SK-N-SH treated with all-trans-retinoic acid at 6 μM for 48 hours (cell line): ENCODE results near the gene GRM4.

Source experiments
- ATAC-seq: fragments of 200-7000 bp; cut with Tn5 transposase; 3 replicates; pipeline ENCODE4 v1.9.1; 2020; ENCODE audit warnings: mild to moderate bottlenecking, moderate library complexity
- ARNTL ChIP-seq: fragments of 450-650 bp; formaldehyde crosslinking; IDR thresholded peaks from 2 replicates; pipeline ENCODE4 v1.5.0; 2020; ENCODE audit warnings: low read depth, mild to moderate bottlenecking, moderate library complexity, borderline replicate concordance
- BACH2 ChIP-seq: fragments of 250-450 bp; sonication (Bioruptor Pico); IDR thresholded peaks from 2 replicates; pipeline ENCODE4 v1.9.0; 2021; ENCODE audit warnings: mild to moderate bottlenecking, borderline replicate concordance
- CREB5 ChIP-seq: fragments of 250-450 bp; sonication (Bioruptor Pico); IDR thresholded peaks from 2 replicates; pipeline ENCODE4 v1.5.1; 2020; ENCODE audit warnings: low read depth, mild to moderate bottlenecking, moderate library complexity
- CSDC2 ChIP-seq: fragments of 250-450 bp; sonication (Bioruptor Pico); IDR thresholded peaks from 2 replicates; pipeline ENCODE4 v1.5.0; 2020; ENCODE audit warnings: mild to moderate bottlenecking, moderate library complexity
- CSRNP3 ChIP-seq: fragments of 250-450 bp; sonication (Bioruptor Pico); IDR thresholded peaks from 2 replicates; pipeline ENCODE4 v1.5.1; 2021; ENCODE audit warnings: mild to moderate bottlenecking, moderate library complexity
- ESRRG ChIP-seq: fragments of 250-450 bp; sonication (Bioruptor Pico); IDR thresholded peaks from 2 replicates; pipeline ENCODE4 v1.6.1; 2021; ENCODE audit warnings: mild to moderate bottlenecking
- GLIS3 ChIP-seq: fragments of 250-450 bp; sonication (Bioruptor Pico); IDR thresholded peaks from 2 replicates; pipeline ENCODE4 v1.5.0; 2020; ENCODE audit warnings: mild to moderate bottlenecking, moderate library complexity
- ISL1 ChIP-seq: fragments of 250-450 bp; sonication (Bioruptor Pico); IDR thresholded peaks from 2 replicates; pipeline ENCODE4 v2.1.2; 2022; ENCODE audit warnings: mild to moderate bottlenecking, moderate library complexity
- PATZ1 ChIP-seq: fragments of 250-450 bp; sonication (Bioruptor Pico); IDR thresholded peaks from 2 replicates; pipeline ENCODE4 v1.8.0; 2020; ENCODE audit warnings: mild to moderate bottlenecking, moderate library complexity, borderline replicate concordance
- POU6F1 ChIP-seq: fragments of 250-450 bp; sonication (Bioruptor Pico); IDR thresholded peaks from 2 replicates; pipeline ENCODE4 v1.8.0; 2021; ENCODE audit warnings: low read depth, mild to moderate bottlenecking, moderate library complexity, borderline replicate concordance
- PPARA ChIP-seq: fragments of 250-450 bp; sonication (Bioruptor Pico); IDR thresholded peaks from 2 replicates; pipeline ENCODE4 v1.5.0; 2020; ENCODE audit warnings: mild to moderate bottlenecking, borderline replicate concordance
- RARB ChIP-seq: fragments of 250-450 bp; sonication (Bioruptor Pico); IDR thresholded peaks from 2 replicates; pipeline ENCODE4 v1.8.0; 2021; ENCODE audit warnings: mild to moderate bottlenecking, moderate library complexity
- SNAI2 ChIP-seq: fragments of 250-450 bp; sonication (Bioruptor Pico); IDR thresholded peaks from 2 replicates; pipeline ENCODE4 v1.5.0; 2020; ENCODE audit warnings: mild to moderate bottlenecking, moderate library complexity
- TCF4 ChIP-seq: fragments of 250-450 bp; sonication (Bioruptor Pico); IDR thresholded peaks from 2 replicates; pipeline ENCODE4 v1.8.0; 2021; ENCODE audit warnings: mild to moderate bottlenecking, moderate library complexity, borderline replicate concordance
- TOX ChIP-seq: fragments of 250-450 bp; sonication (Bioruptor Pico); IDR thresholded peaks from 2 replicates; pipeline ENCODE4 v1.8.0; 2021; ENCODE audit warnings: mild to moderate bottlenecking, moderate library complexity, borderline replicate concordance
- TSHZ2 ChIP-seq: fragments of 250-450 bp; sonication (Bioruptor Pico); IDR thresholded peaks from 2 replicates; pipeline ENCODE4 v1.5.0; 2020; ENCODE audit warnings: mild to moderate bottlenecking, moderate library complexity
- ZC3H10 ChIP-seq: fragments of 250-450 bp; sonication (Bioruptor Pico); IDR thresholded peaks from 2 replicates; pipeline ENCODE4 v1.5.1; 2021; ENCODE audit warnings: mild to moderate bottlenecking, moderate library complexity
- ZFP3 ChIP-seq: fragments of 250-450 bp; sonication (Bioruptor Pico); IDR thresholded peaks from 2 replicates; pipeline ENCODE4 v1.5.0; 2020; ENCODE audit warnings: mild to moderate bottlenecking, moderate library complexity
- ZFP30 ChIP-seq: fragments of 450-650 bp; formaldehyde crosslinking; IDR thresholded peaks from 2 replicates; pipeline ENCODE4 v1.5.0; 2022; ENCODE audit warnings: mild to moderate bottlenecking, moderate library complexity
- ZNF565 ChIP-seq: fragments of 450-650 bp; formaldehyde crosslinking; conservative IDR thresholded peaks from 2 replicates; pipeline ENCODE4 v1.5.0; 2020; ENCODE audit warnings: low read depth, mild to moderate bottlenecking, moderate library complexity
- ZNF70 ChIP-seq: fragments of 450-650 bp; formaldehyde crosslinking; IDR thresholded peaks from 2 replicates; pipeline ENCODE4 v1.5.0; 2020; ENCODE audit warnings: mild to moderate bottlenecking, moderate library complexity
- ZNF8 ChIP-seq: fragments of 450-650 bp; formaldehyde crosslinking; IDR thresholded peaks from 2 replicates; pipeline ENCODE4 v1.5.0; 2020; ENCODE audit warnings: mild to moderate bottlenecking, moderate library complexity

Gene GRM4

GRCh38 chr6:33995309-33996119, 150.4 kb downstream of the GRM4 start:
- no peak for ATAC-seq
- TF ChIP-seq CSDC2 (CRISPR knock-in tag) (no peak), PPARA (no peak)

GRCh38 chr6:33994472-33995308, 151.2 kb downstream of the GRM4 start:
- TF ChIP-seq PATZ1 (no peak), ZNF565 (CRISPR knock-in tag) (no peak), ZFP3 (CRISPR knock-in tag) (no peak), ZFP30 (CRISPR knock-in tag) (no peak), PPARA (no peak), RARB (CRISPR knock-in tag) (no peak), TOX (no peak), BACH2 (CRISPR knock-in tag) (no peak), ZC3H10 (CRISPR knock-in tag) (no peak), POU6F1 (no peak), GLIS3 (no peak), CREB5 (CRISPR knock-in tag) (no peak), ZNF70 (no peak), ARNTL (CRISPR knock-in tag) (no peak), SNAI2 (CRISPR knock-in tag) (no peak), CSDC2 (CRISPR knock-in tag) (no peak), CSRNP3 (no peak), ZNF8 (CRISPR knock-in tag) (no peak), ISL1 (CRISPR knock-in tag) (no peak), TCF4 (CRISPR knock-in tag) (no peak)
- no peak for ATAC-seq

- ATAC-seq, result no peak
- TF ChIP-seq ISL1 (CRISPR knock-in tag) (no peak), ESRRG (CRISPR knock-in tag) (no peak), ZNF70 (no peak), SNAI2 (CRISPR knock-in tag) (no peak), CREB5 (CRISPR knock-in tag) (no peak), CSDC2 (CRISPR knock-in tag) (no peak), PPARA (no peak), TSHZ2 (CRISPR knock-in tag) (no peak), BACH2 (CRISPR knock-in tag) (no peak), POU6F1 (no peak)
Observed at GRCh38 chr6:33993653-33994471, 152.0 kb downstream of the GRM4 start.
